ENCODE results near the gene PUM2. TPM values are rescaled to one million over a fixed set of nuclear protein-coding genes. Genes with fewer than 3 reads are reported as not detected.

The PUM2 gene
- total and polyA plus RNA-seq, 2 of the 13 experiments (the other 11 are each of a cell fraction or from before 2014, with no cell fraction given) = 69.6 to 69.8 TPM

DNA sequence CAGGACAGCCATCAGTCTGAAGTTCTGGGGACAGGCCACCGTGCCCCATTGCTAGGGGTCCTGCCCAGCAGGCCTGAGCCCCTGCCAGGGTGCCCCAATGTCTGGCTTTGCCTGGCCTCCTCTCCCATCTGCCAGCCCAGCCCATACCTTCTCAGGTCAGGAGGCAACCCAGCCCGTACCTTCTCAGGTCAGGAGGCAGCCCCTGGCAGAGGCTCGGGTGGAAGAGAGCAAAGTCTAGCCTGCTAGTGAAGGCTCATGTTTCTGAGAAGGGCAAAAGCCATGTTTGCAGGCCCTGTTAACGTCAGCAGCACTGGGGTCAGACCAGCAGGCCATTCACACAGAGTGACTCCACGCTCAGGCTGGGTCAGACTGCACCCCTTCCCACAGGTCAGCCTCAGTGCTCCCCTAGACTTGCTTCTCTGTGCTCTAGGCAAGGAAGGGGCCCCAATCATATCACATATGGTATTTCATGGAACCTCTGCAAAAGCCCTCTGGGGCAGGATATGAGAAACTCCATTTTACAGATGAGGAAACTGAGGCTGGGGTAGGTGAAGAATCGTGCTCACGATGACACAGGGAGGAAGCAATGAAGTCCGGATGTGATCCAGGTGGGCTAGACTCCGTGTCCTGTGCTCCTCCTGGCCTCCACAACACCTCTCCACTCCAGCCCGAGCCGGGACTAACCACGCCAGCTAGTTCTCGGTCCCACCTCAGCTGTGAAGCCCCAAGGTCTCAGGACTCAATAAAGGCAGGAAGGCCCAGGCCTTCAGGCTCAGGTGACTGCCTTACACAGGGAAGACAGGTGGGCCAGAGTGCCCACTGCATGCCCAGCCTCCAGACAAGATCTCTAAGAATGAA lies 135.2 kb downstream of the PUM2 start (continued):
- TF ChIP-seq HNRNPK (IDR thresholded peaks at IDR 0.05; ENCODE audit: low read depth, low read length, poor library complexity, severe bottlenecking) (no peak), ZBTB42 (CRISPR knock-in tag; IDR thresholded peaks at IDR 0.05) (0 out of 2 replicates have a peak, but pooled peaks have one; percentile 37), ZNF143 (CRISPR knock-in tag; IDR thresholded peaks at IDR 0.05) (peak; percentile 57; the same call in 1 of the 2 replicates), ZNF253 (CRISPR knock-in tag; IDR thresholded peaks at IDR 0.05; ENCODE audit: borderline replicate concordance) (0 out of 2 replicates have a peak, but pooled peaks have one; percentile 60), HNF4A (CRISPR knock-in tag; IDR thresholded peaks at IDR 0.05) (peak; percentile 100), CCAR2 (optimal IDR thresholded peaks at IDR 0.05; ENCODE audit: low read depth, low read length) (peak; percentile 41), ATF7-NPFF (CRISPR knock-in tag; IDR thresholded peaks at IDR 0.05; ENCODE audit: low read depth) (no peak), TEAD3 (CRISPR knock-in tag; optimal IDR thresholded peaks at IDR 0.05; ENCODE audit: borderline replicate concordance) (peak; percentile 87), ZNF775 (CRISPR knock-in tag; IDR thresholded peaks at IDR 0.05; ENCODE audit: borderline replicate concordance) (no peak), ZNF280B (CRISPR knock-in tag; IDR thresholded peaks at IDR 0.05; ENCODE audit: borderline replicate concordance) (peak; percentile 56; the same call in 1 of the 2 replicates), STAG1 (CRISPR knock-in tag; IDR thresholded peaks at IDR 0.05) (peak; percentile 15; the same call in 1 of the 2 replicates), TEAD2 (CRISPR knock-in tag; IDR thresholded peaks at IDR 0.05) (no peak), ZNF552 (CRISPR knock-in tag; IDR thresholded peaks at IDR 0.05; ENCODE audit: borderline replicate concordance) (peak; percentile 70; the same call in 1 of the 2 replicates), LCORL (IDR thresholded peaks at IDR 0.05) (no peak), LCORL (CRISPR knock-in tag; IDR thresholded peaks at IDR 0.05) (peak; percentile 96), NCOA1 (CRISPR knock-in tag; IDR thresholded peaks at IDR 0.05) (no peak), FOXO1 (CRISPR knock-in tag; IDR thresholded peaks at IDR 0.05) (peak; percentile 92), MXI1 (IDR thresholded peaks at IDR 0.05; ENCODE audit: borderline replicate concordance, low read depth, low read length) (peak; percentile 40; the same call in 1 of the 3 replicates)
- TF ChIP-seq, protein P1, sequence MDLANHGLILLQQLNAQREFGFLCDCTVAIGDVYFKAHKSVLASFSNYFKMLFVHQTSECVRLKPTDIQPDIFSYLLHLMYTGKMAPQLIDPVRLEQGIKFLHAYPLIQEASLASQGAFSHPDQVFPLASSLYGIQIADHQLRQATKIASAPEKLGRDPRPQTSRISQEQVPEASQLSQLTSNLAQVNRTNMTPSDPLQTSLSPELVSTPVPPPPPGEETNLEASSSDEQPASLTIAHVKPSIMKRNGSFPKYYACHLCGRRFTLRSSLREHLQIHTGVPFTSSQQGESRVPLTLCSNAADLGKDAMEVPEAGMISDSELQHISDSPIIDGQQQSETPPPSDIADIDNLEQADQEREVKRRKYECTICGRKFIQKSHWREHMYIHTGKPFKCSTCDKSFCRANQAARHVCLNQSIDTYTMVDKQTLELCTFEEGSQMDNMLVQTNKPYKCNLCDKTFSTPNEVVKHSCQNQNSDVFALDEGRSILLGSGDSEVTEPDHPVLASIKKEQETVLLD (CRISPR knock-in tag; IDR thresholded peaks at IDR 0.05; ENCODE audit: low read depth) = 0 out of 2 replicates have a peak, but pooled peaks have one; percentile 44
- TF ChIP-seq, protein P2, sequence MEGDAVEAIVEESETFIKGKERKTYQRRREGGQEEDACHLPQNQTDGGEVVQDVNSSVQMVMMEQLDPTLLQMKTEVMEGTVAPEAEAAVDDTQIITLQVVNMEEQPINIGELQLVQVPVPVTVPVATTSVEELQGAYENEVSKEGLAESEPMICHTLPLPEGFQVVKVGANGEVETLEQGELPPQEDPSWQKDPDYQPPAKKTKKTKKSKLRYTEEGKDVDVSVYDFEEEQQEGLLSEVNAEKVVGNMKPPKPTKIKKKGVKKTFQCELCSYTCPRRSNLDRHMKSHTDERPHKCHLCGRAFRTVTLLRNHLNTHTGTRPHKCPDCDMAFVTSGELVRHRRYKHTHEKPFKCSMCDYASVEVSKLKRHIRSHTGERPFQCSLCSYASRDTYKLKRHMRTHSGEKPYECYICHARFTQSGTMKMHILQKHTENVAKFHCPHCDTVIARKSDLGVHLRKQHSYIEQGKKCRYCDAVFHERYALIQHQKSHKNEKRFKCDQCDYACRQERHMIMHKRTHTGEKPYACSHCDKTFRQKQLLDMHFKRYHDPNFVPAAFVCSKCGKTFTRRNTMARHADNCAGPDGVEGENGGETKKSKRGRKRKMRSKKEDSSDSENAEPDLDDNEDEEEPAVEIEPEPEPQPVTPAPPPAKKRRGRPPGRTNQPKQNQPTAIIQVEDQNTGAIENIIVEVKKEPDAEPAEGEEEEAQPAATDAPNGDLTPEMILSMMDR (CRISPR knock-in tag; IDR thresholded peaks at IDR 0.05) = peak; percentile 38; the same call in 1 of the 2 replicates
- TF ChIP-seq, protein P3, sequence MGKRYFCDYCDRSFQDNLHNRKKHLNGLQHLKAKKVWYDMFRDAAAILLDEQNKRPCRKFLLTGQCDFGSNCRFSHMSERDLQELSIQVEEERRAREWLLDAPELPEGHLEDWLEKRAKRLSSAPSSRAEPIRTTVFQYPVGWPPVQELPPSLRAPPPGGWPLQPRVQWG (CRISPR knock-in tag; IDR thresholded peaks at IDR 0.05; ENCODE audit: borderline replicate concordance, low read depth) = no peak
- TF ChIP-seq, protein P4, sequence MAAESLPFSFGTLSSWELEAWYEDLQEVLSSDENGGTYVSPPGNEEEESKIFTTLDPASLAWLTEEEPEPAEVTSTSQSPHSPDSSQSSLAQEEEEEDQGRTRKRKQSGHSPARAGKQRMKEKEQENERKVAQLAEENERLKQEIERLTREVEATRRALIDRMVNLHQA (CRISPR knock-in tag; IDR thresholded peaks at IDR 0.05) = no peak
- TF ChIP-seq, protein P5, sequence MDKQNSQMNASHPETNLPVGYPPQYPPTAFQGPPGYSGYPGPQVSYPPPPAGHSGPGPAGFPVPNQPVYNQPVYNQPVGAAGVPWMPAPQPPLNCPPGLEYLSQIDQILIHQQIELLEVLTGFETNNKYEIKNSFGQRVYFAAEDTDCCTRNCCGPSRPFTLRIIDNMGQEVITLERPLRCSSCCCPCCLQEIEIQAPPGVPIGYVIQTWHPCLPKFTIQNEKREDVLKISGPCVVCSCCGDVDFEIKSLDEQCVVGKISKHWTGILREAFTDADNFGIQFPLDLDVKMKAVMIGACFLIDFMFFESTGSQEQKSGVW (CRISPR knock-in tag; IDR thresholded peaks at IDR 0.05; ENCODE audit: borderline replicate concordance) = no peak
